ENCODE measurements around the gene AGAP3. TPM values are rescaled to one million over a fixed set of nuclear protein-coding genes. Genes with fewer than 3 reads are reported as not detected.

The AGAP3 gene
- total and polyA plus RNA-seq, 8 donors: 83.3 to 167 (median 100) TPM

GRCh38 chr7:151157645-151158329 is 71.5 kb downstream of the AGAP3 start:
- Histone ChIP-seq H3K36me3 (no peaks in the 10 kb centered on the region), H3K4me3 (no peak overlapping the region), H3K27ac (no peak overlapping the region), H3K27me3 (peaks cover 6 to 55% of the 10 kb centered on the region in 2 donors), H3K4me1 (no peaks in the 10 kb centered on the region), H3K9me3 (no peaks in the 10 kb centered on the region)
- peak; percentile 29 for ATAC-seq
- no peak for TF ChIP-seq CTCF (IDR thresholded peaks at IDR 0.05)
- no peak for DNase-seq
- intact Hi-C loops (cut with DNase I): no loop called here

- H3K4me3 ChIP-seq: no peak overlapping the region
- DNase-seq (no peak), ATAC-seq (no peak)
- H3K27me3 ChIP-seq: peaks cover 24 to 65% of the 10 kb centered on the region in 2 donors
- no peak overlapping the region for H3K27ac ChIP-seq
- H3K36me3 ChIP-seq: no peaks in the 10 kb centered on the region
- no peak for TF ChIP-seq CTCF (IDR thresholded peaks at IDR 0.05)
- intact Hi-C loops (cut with DNase I): no loop called here
- peaks cover 2% of the 10 kb centered on the region in 2 donors for H3K4me1 ChIP-seq
- no peaks in the 10 kb centered on the region for H3K9me3 ChIP-seq
These were observed 75.5 kb downstream of the AGAP3 start for GRCh38 chr7:151161757-151162156.

GRCh38 chr7:151166629-151167196 is 80.4 kb downstream of the AGAP3 start:
- ATAC-seq: no peak
- no peak for DNase-seq
- no peaks in the 10 kb centered on the region for H3K9me3 ChIP-seq
- H3K36me3 ChIP-seq: no peaks in the 10 kb centered on the region
- H3K27me3 ChIP-seq: peaks cover 55 to 92% of the 10 kb centered on the region in 2 donors
- no peak overlapping the region for H3K27ac ChIP-seq
- intact Hi-C loops (cut with DNase I): no loop called here
- peaks cover 11 to 19% of the 10 kb centered on the region in 2 donors for H3K4me1 ChIP-seq
- peak overlapping the region; percentile 31 to 33 for H3K4me3 ChIP-seq
- no peak for TF ChIP-seq CTCF (IDR thresholded peaks at IDR 0.05)

GRCh38 chr7:151167197-151167961 is 81.1 kb downstream of the AGAP3 start, which contains the start of gene GBX1:
Gene GBX1, minus strand, starts transcription at chr7:151167694. Its CDS starts 146 bp downstream, at chr7:151167548.
- no peaks in the 10 kb centered on the region for H3K9me3 ChIP-seq
- peaks cover 55 to 99% of the 10 kb centered on the region in 2 donors for H3K27me3 ChIP-seq
- TF ChIP-seq CTCF (IDR thresholded peaks at IDR 0.05): no peak
- ATAC-seq (peak; percentile 52), DNase-seq (peak in 2 of 4 donors; percentile 50 to 83)
- peak within 1 kb of the TSS; percentile 31 to 33 for H3K4me3 ChIP-seq
- intact Hi-C loops (cut with DNase I): no loop called here
- no peaks in the 10 kb centered on the region for H3K36me3 ChIP-seq
- H3K4me1 ChIP-seq: peaks cover 11 to 19% of the 10 kb centered on the region in 2 donors
- H3K27ac ChIP-seq: no peak within 1 kb of the TSS
